Suprapubic skin (tissue), 4 donors: ENCODE data around the gene CRYBB2. TPM values are rescaled to one million over a fixed set of nuclear protein-coding genes. Genes with fewer than 3 reads are reported as not detected.

Experiments
- DNase-seq, 2 donors: peaks; one replicate each; pipeline ENCODE4 v3.0.0-alpha.2; 2019; ENCODE audit warnings: low spot score in 2 of 2
- H3K27ac ChIP-seq: fragments of 200-600 bp; sonication (generic); one replicate; pipeline ENCODE4 v1.5.1; 2019
- H3K27me3 ChIP-seq: fragments of 200-600 bp; sonication (generic); one replicate; pipeline ENCODE4 v1.5.1; 2019
- H3K36me3 ChIP-seq: fragments of 200-600 bp; sonication (generic); one replicate; pipeline ENCODE4 v1.5.1; 2019
- H3K4me1 ChIP-seq: fragments of 200-600 bp; sonication (generic); one replicate; pipeline ENCODE4 v1.5.1; 2019
- H3K4me3 ChIP-seq: fragments of 200-600 bp; sonication (generic); one replicate; pipeline ENCODE4 v1.5.1; 2019; ENCODE audit warnings: mild to moderate bottlenecking
- H3K9me3 ChIP-seq: fragments of 200-600 bp; sonication (generic); one replicate; pipeline ENCODE4 v1.5.1; 2019
- EP300 ChIP-seq: sonication (generic); formaldehyde crosslinking; IDR thresholded peaks from one replicate; pipeline ENCODE4 v1.6.1; 2017; ENCODE audit warnings: antibody characterized with exemption
- POLR2A ChIP-seq, 2 donors: fragments of 450-650 bp; IDR thresholded peaks; one replicate each; pipeline ENCODE4 v1.6.1; 2017; ENCODE audit warnings: antibody characterized with exemption in 2 of 2, mild to moderate bottlenecking in 2 of 2, moderate library complexity in 2 of 2
- POLR2AphosphoS5 ChIP-seq, 3 donors: sonication (generic); formaldehyde crosslinking; IDR thresholded peaks; one replicate each; pipeline ENCODE4 v1.6.1; 2017; ENCODE audit warnings: antibody characterized with exemption in 3 of 3
- WGBS: methylation state at CpG from one replicate; pipeline ENCODE4 v1.1.5; 2018; 5-methylcytosine and 5-hydroxymethylcytosine counted together
- total RNA-seq, 4 donors: library from RNA; depleted of rRNA; stranded (reverse); fragments of >200 nt; gene quantifications; one replicate each; pipeline ENCODE4 v1.1.0, GENCODE V29; 2016
- TF ChIP-seq, protein P1 (sequence below), 2 donors: fragments of 200-600 bp in 1 of 2; fragments of 450-650 bp in 1 of 2; sonication (generic) in 1 of 2; IDR thresholded peaks; one replicate each; pipeline ENCODE4 v1.5.1; 2016 to 2019; ENCODE audit warnings: antibody characterized with exemption in 2 of 2, mild to moderate bottlenecking in 1 of 2, moderate library complexity in 1 of 2

The CRYBB2 gene
- total RNA-seq, 4 donors from 2014 or later, result 2.0 TPM; not detected in 3

DNA sequence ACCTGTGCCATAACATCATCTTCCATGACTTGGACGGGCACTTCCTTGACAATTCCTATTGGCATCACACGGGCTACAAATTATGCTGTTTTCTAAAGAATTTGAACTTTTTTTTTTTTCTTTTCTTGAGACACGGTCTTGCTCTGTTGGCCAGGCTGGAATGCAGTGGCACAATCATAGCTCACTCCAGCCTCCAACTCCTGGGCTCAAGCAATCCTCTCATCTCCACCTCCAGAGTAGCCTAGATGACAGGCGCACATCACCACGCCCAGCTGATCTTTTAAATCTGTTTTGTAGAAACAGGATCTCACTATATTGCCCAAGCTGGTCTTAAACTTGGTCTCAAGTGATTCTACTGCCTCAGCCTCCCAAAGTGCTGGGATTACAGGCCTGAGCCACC lies 23.1 kb upstream of the CRYBB2 start:
- TF ChIP-seq, protein P1, sequence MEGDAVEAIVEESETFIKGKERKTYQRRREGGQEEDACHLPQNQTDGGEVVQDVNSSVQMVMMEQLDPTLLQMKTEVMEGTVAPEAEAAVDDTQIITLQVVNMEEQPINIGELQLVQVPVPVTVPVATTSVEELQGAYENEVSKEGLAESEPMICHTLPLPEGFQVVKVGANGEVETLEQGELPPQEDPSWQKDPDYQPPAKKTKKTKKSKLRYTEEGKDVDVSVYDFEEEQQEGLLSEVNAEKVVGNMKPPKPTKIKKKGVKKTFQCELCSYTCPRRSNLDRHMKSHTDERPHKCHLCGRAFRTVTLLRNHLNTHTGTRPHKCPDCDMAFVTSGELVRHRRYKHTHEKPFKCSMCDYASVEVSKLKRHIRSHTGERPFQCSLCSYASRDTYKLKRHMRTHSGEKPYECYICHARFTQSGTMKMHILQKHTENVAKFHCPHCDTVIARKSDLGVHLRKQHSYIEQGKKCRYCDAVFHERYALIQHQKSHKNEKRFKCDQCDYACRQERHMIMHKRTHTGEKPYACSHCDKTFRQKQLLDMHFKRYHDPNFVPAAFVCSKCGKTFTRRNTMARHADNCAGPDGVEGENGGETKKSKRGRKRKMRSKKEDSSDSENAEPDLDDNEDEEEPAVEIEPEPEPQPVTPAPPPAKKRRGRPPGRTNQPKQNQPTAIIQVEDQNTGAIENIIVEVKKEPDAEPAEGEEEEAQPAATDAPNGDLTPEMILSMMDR (IDR thresholded peaks at IDR 0.05), result no peak
- TF ChIP-seq POLR2AphosphoS5 (IDR thresholded peaks at IDR 0.05) (no peak), POLR2A (IDR thresholded peaks at IDR 0.05) (no peak)
- Histone ChIP-seq H3K27ac (no peak overlapping the region), H3K36me3 (peaks cover 44% of the 10 kb centered on the region)

DNA sequence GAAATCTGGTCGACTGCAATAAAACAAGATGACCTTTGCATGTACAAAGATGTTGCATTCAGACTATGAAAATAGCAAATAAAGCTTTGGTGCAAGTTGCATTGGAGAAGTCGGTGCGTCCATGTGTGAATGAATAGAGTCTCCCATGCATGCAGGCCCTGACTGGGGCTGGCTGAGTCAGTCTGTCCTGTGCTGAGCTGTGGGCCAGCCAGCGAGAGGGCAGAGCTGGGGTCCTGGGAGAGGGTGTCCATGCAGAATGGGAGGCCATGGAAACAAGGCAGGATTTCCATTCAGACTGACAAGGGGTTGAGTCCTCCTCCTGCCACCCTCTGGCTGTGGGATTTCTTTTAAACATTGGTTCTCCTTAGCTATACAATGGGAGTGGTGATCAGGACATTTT lies 22.1 kb upstream of the CRYBB2 start:
- Histone ChIP-seq H3K27me3 (no peaks in the 10 kb centered on the region), H3K4me3 (no peak overlapping the region), H3K9me3 (no peaks in the 10 kb centered on the region), H3K27ac (no peak overlapping the region), H3K4me1 (no peaks in the 10 kb centered on the region), H3K36me3 (peaks cover 34% of the 10 kb centered on the region)
- 82% methylated on average over 4 of the region's 4 CpGs for WGBS
- TF ChIP-seq EP300 (no peak), POLR2A (IDR thresholded peaks at IDR 0.05) (no peak), POLR2AphosphoS5 (IDR thresholded peaks at IDR 0.05) (no peak)
- TF ChIP-seq, protein P1 (IDR thresholded peaks at IDR 0.05), result no peak
- no peak for DNase-seq

More for the DNA sequence above, 23.1 kb upstream of the CRYBB2 start:
- DNase-seq, result no peak
- Histone ChIP-seq H3K27me3 (no peaks in the 10 kb centered on the region), H3K4me1 (no peaks in the 10 kb centered on the region), H3K4me3 (no peak overlapping the region), H3K9me3 (no peaks in the 10 kb centered on the region)
- WGBS, result 85% methylated on average over 5 of the region's 5 CpGs

DNA sequence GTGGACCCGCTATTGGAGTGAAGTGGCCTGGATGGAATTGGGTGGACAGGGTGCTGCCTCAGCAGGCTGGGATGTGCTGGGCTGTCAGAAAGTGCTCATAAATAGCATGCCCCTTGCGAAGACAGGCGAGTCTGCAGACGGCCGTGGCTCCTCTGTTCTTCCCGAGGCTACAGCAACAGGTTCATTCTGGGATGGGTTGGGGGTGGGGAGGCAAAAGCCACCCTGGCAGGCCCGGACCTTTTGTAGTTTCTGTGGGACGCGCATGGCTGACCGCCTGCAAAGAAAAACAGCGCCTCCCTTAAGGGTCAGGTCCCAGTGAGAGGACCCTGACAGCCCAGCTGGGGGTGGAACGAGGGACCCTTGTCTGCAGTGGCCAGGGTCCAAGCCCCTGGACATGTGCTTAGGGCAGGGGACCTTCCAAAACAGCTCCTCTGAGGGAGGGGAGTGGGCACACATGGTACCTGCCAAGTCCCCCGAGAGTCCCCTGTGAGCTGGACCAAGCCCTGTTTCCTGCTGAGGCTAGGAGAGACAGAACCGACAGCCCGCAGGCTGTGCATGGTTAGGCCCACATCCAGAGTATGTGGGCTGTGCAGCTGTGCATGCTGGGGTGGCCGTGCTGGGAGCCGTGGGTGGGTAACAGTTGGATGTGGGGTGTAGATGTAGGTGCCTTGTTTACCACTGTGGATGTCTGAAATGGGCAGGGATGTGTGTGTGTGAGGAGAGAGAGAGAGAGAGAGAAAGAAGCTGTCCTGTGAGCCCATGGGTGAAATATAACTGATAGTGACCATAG lies 19.5 kb upstream of the CRYBB2 start, which contains the start of gene CRYBB3:
Gene CRYBB3 (plus strand): TSS at position 128 of the 790 bp plus-strand sequence. CDS start 1,539 bp downstream, outside the sequence.
- no peak for DNase-seq
- 60% methylated on average over 11 of the region's 17 CpGs for WGBS
- Histone ChIP-seq H3K36me3 (peaks cover 14% of the 10 kb centered on the region), H3K27me3 (no peaks in the 10 kb centered on the region), H3K4me3 (no peak within 1 kb of the TSS), H3K27ac (no peak within 1 kb of the TSS), H3K9me3 (no peaks in the 10 kb centered on the region), H3K4me1 (no peaks in the 10 kb centered on the region)
- no peak for TF ChIP-seq EP300
- no peak for TF ChIP-seq POLR2AphosphoS5 (IDR thresholded peaks at IDR 0.05)
- TF ChIP-seq POLR2A (IDR thresholded peaks at IDR 0.05), result no peak
- TF ChIP-seq, protein P1 (IDR thresholded peaks at IDR 0.05), result no peak

DNA sequence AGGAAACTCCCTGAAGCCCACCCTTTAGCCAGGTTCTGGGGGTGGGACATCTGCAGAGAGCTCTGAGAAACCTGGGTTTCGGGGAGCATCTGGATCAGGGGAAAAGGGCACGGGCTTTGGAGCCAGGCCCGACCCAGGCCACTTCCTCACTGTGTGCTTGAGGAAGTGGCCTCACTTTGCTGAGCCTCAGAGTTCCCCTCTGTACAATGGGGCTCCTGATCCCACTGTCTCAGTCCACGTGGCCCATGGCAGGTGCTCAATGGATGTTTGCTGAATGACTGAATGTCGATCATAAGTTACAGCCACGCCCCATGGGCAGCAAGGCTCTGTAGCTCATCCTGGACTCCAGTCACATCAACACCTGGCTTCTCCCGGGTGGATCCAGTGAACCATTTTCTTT lies 18.5 kb upstream of the CRYBB2 start:
- peaks cover 6% of the 10 kb centered on the region for H3K36me3 ChIP-seq
- H3K4me1 ChIP-seq, result no peaks in the 10 kb centered on the region
- 81% methylated on average over 6 of the region's 7 CpGs for WGBS
- H3K27me3 ChIP-seq, result no peaks in the 10 kb centered on the region
- no peaks in the 10 kb centered on the region for H3K9me3 ChIP-seq
- H3K4me3 ChIP-seq, result no peak overlapping the region
- no peak for TF ChIP-seq EP300
- TF ChIP-seq POLR2A (IDR thresholded peaks at IDR 0.05), result no peak
- TF ChIP-seq, protein P1 (IDR thresholded peaks at IDR 0.05), result no peak
- no peak for TF ChIP-seq POLR2AphosphoS5 (IDR thresholded peaks at IDR 0.05)
- no peak for DNase-seq
- no peak overlapping the region for H3K27ac ChIP-seq

DNA sequence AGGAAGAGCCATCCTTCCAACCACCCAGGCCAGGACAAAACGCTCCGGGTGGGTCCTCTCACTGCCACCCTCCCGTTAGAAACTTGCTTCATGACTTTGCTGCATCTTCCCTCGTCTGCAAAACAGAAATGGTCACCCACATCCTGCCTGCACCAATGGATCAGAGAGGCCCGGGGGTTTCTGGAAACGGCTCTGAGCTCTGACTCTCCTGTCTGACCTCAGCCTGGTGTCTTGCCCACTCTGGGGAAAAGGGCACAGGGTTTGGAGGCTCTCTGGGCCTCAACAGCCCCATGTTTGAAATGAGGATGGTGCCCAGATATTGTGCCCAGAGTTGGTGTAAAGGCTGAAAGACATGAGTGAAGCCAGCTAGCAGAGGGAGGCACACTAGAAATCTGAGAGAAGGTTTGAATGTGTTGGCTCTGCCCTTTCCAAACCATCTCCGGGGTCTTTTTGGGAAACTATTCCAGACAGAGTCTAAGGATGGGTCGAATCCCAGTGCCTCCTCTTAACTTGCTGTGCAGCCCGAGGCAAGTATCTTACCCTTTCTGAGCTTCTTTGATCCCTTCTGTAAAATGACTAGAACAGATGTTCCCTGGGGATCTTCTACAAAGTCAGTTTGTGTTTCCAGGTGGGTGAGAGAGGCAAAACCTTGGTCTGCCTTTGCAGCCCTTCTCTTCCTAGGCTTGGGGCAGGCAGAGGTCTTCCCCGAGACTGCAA lies 17.7 kb upstream of the CRYBB2 start:
- Histone ChIP-seq H3K4me3 (no peak overlapping the region), H3K9me3 (no peaks in the 10 kb centered on the region), H3K36me3 (peaks cover under 1% of the 10 kb centered on the region), H3K27ac (no peak overlapping the region), H3K4me1 (no peaks in the 10 kb centered on the region), H3K27me3 (no peaks in the 10 kb centered on the region)
- TF ChIP-seq, protein P1 (IDR thresholded peaks at IDR 0.05), result no peak
- TF ChIP-seq POLR2AphosphoS5 (IDR thresholded peaks at IDR 0.05), result no peak
- TF ChIP-seq POLR2A (IDR thresholded peaks at IDR 0.05), result no peak
- no peak for TF ChIP-seq EP300
- no peak for DNase-seq
- WGBS, result 63% methylated on average over 10 of the region's 10 CpGs
